ENCODE results near the gene PALD1.

Gene PALD1

GRCh38 chr10:70549962-70550458 is 71.4 kb downstream of the PALD1 start:
- in situ Hi-C loops (cut with HindIII; ENCODE audit: low sequenced_read_pairs), result loop anchor here (10.0 kb wide), 1 partner anchor 215 kb away; no protein-coding TSS in a partner anchor

GRCh38 chr10:70550459-70550858 is 71.9 kb downstream of the PALD1 start:
- in situ Hi-C loops (cut with HindIII; ENCODE audit: low sequenced_read_pairs), result no loop called here

DNA sequence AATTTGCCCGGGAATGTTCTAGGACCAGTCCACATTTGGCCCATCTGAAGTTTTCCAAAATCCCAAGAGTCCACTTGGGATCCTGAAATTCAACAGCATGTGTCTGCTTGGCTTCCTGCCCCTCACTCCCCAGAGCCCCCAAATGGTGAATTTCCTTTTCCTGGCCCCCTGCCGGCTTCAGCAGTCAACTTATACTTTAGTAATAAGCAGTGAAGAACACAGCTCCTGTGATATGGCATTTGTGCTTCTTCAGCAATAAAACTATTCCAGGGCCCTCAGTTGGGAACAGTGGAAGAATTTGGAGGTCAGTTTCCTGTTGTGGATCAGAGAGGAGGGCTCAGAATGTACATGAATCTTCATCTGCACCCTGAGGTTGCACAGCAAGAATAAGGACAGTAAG is 72.9 kb downstream of the PALD1 start:
- in situ Hi-C loops (cut with HindIII; ENCODE audit: low sequenced_read_pairs), result no loop called here

DNA sequence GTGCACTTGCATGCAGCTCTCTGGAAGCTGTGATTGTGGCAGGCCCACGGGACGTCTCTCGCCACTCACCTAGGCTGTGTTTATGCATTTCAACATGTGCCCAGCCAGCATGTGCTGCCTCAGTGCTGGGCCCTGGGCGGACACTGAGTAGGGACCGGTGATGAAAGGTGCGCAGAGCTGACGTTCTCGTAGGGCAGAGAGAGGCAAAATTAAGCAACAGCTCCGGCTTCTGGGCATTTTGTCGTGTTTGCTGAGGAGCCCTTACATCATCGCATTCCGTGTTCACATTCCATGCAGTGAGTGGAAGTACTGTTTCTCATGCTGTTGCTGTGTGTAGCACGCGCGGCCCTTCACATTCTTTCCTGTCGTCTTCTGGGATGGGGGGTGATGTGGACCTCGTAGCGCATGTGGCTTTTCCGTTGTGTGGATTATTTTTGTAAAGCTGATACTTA is 73.4 kb downstream of the PALD1 start:
- in situ Hi-C loops (cut with HindIII; ENCODE audit: low sequenced_read_pairs), result no loop called here

GRCh38 chr10:70552586-70552985 is 74.0 kb downstream of the PALD1 start:
- in situ Hi-C loops (cut with HindIII; ENCODE audit: low sequenced_read_pairs), result no loop called here

GRCh38 chr10:70555371-70555770 is 76.8 kb downstream of the PALD1 start:
- in situ Hi-C loops (cut with HindIII; ENCODE audit: low sequenced_read_pairs), result no loop called here

- in situ Hi-C loops (cut with HindIII; ENCODE audit: low sequenced_read_pairs), result no loop called here
These were observed 78.7 kb downstream of the PALD1 start for GRCh38 chr10:70557086-70557845.

DNA sequence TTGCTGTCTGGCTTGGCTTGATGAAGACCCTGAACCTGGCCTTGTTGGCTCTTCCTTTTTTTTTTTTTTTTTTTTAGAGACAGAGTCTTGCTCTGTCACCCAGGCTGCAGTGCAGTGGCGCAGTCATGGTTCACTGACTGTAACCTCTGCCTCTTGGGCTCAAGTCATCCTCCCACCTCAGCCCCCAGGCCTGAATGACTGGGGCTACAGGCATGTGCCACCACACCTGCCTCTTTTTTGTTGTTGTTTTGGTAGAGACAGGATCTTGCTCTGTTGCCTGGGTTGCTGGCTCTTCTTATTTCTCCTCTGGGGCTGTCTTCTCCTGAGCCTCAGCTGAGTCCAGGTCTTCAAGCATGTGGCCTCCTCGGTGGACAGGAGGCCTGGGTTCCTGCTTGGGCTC is 79.3 kb downstream of the PALD1 start:
- in situ Hi-C loops (cut with HindIII; ENCODE audit: low sequenced_read_pairs), result no loop called here

DNA sequence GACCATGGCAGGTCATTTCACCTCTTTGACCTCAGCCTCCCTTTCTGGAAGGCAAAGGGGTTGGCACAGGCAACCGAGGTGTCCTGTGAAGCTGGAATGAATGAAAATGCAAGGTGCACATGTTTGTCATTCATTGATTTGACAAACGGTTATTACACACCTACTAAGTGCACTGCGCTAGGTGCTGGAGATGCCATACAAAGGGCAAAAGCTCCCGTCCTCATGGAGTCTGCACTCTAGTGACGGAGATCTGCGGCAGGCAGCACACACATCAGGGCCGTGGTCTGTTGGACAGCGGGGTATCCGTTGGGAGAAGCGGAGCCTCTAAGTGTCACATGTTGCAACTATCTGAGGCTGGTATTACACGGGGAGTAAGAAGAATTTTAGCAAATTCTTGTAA is 79.7 kb downstream of the PALD1 start:
- in situ Hi-C loops (cut with HindIII; ENCODE audit: low sequenced_read_pairs), result no loop called here

DNA sequence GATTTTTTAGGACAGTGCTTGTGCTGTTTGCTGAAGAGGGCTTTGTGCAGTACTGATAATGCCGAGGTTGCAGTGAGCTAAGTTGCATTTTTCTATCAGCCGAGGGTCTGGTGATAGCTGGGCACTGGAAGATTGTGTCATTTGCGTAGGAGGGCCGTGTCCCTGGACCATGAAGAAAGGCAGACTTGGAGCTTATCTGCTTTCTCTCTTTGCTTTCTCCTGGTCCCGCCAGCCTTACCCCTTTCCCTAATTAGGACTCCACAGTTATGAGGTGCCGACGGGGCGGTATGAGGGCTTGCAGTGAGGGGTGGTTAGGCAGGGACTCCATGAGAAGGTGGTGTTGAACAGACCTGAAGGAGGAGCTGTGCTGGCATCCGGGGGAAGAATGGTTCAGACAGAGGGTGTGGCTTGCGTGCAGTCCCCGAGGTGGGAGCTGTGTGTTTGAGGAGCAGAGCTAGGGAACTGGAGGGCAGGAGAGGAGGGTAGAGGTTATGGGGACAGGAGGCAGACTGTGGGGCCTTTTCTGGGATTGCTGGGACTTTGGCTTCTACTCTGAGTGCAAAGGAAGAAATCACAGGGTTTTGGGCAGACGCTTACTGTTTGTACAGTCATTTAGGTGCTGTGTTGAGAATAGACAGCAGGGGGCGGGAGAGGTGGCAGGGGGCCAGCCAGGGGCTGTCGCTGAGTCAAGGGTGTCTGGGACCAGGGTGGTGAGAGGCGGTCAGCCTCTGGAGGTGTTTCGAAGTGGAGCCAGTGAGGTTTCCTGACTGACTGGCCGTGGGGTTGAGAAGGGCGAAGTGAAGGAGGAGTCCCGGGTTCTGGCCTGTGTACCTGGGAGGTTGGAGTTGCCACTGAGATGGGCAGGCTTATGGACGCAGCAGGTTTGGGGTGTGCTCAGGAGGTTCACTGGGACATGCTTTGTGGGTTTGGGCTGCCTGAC is 80.6 kb downstream of the PALD1 start:
- in situ Hi-C loops (cut with HindIII; ENCODE audit: low sequenced_read_pairs), result no loop called here

GRCh38 chr10:70559861-70560260 is 81.3 kb downstream of the PALD1 start:
- in situ Hi-C loops (cut with HindIII; ENCODE audit: low sequenced_read_pairs), result no loop called here

DNA sequence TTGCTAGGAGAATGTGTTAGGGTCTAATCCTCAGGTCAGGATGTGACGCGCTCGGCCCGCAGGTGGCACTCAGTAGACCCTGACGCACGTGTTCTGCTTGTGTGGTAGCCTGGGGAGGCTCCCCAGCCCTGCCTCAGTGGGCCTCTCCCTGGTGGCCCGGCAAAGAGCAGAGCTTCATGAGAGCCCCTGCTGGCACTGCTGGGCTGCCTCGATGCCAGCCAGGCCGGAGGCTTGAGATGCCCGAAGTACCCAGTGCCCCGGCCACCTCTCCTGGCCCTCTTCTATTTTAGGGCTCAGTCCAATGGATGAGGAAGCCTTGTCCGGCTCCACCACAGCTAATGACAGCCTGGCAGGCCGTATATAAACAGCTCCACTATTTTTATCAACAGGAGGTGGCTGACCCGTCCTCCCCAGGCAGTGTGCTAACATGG is 82.0 kb downstream of the PALD1 start:
- in situ Hi-C loops (cut with HindIII; ENCODE audit: low sequenced_read_pairs), result no loop called here

DNA sequence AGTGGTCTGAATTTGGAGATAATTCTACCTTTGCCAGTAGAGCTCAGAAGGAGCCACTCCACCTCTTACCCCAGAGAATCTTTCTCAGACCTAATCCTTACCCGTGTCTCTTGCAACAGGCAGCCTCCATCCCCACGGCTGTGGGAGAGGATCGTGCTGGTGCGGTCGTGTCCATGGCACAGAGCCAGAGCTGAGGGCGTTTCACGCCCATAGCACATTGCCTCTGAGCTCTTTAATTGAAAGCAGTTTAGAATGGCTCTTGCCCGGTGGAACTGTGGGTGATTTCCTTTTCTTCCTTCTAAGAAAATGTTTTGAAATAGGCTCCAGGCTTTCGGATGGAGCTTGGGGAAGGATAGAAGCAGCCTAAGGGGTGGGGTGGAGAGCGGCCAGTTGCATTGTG is 82.5 kb downstream of the PALD1 start:
- in situ Hi-C loops (cut with HindIII; ENCODE audit: low sequenced_read_pairs), result no loop called here

- in situ Hi-C loops (cut with HindIII; ENCODE audit: low sequenced_read_pairs), result no loop called here
These were observed 83.0 kb downstream of the PALD1 start for GRCh38 chr10:70561558-70561957.

DNA sequence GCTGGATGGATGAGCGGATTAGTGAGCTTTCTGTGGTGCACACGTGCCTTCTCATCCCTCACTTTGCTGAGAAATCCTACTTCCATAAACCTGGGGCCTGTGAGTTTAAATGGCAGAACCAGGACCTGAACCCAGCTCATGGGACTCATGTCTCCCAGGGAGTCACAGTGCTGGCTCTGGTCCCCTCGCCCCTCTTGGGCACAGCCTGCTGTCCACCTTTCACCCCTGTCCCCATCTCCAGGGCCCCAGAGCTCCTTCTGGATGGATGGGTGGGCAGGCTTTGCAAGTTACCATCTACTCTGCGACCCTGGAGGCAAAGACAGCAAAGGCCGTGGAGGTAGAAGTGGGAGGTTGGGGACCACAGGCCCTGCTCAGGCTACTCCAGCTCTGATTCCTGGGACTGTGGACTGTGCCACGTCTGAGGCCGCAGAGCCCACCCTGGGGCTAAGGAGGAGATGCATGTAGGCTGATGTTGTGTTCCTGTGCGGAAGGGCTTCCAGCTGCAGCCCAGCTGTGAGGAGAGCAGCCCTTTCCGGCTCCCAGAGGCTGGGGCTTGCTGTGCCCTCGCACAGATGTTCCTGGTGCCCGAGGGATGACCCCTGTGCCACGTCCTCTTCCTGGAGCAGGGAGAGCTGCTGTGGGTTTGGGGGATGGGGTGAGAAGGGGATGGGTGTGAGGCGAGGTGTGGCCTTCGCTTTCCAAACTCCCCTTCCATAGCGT is 83.6 kb downstream of the PALD1 start:
- in situ Hi-C loops (cut with HindIII; ENCODE audit: low sequenced_read_pairs), result no loop called here

GRCh38 chr10:70563230-70563629 is 84.7 kb downstream of the PALD1 start:
- in situ Hi-C loops (cut with HindIII; ENCODE audit: low sequenced_read_pairs), result no loop called here

DNA sequence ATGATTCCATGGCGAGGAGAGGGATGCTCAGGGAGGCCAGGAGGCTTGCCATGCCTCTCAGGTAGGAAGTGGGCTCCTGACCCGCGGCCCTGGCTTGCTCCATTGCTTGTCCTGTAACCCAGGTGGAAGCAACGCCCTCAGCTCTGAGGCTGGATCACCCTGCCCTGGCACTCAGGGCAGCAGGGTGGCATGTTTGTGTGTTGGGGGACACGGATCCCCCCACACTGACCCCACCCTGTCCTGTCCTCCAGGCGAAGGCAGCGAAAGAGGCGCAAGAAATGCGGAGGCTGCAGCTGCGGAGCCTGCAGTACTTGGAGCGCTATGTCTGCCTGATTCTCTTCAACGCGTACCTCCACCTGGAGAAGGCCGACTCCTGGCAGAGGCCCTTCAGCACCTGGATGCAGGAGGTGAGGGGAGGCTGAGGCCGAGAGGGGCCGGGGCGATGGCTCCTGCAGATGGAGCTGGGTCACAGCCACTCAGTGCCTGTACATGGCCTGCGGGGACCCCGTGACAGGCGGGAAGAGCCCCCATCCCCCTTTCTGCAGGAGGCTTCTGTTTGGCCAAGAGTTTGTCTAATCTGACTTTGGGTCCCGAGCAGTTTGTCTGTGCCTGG is 85.7 kb downstream of the PALD1 start:
- in situ Hi-C loops (cut with HindIII; ENCODE audit: low sequenced_read_pairs), result no loop called here

GRCh38 chr10:70564901-70565351 is 86.4 kb downstream of the PALD1 start:
- in situ Hi-C loops (cut with HindIII; ENCODE audit: low sequenced_read_pairs), result no loop called here

GRCh38 chr10:70565556-70566514 is 87.3 kb downstream of the PALD1 start:
- in situ Hi-C loops (cut with HindIII; ENCODE audit: low sequenced_read_pairs), result no loop called here
